ENCODE results near the gene CACNA1H.

CACNA1H gene

DNA sequence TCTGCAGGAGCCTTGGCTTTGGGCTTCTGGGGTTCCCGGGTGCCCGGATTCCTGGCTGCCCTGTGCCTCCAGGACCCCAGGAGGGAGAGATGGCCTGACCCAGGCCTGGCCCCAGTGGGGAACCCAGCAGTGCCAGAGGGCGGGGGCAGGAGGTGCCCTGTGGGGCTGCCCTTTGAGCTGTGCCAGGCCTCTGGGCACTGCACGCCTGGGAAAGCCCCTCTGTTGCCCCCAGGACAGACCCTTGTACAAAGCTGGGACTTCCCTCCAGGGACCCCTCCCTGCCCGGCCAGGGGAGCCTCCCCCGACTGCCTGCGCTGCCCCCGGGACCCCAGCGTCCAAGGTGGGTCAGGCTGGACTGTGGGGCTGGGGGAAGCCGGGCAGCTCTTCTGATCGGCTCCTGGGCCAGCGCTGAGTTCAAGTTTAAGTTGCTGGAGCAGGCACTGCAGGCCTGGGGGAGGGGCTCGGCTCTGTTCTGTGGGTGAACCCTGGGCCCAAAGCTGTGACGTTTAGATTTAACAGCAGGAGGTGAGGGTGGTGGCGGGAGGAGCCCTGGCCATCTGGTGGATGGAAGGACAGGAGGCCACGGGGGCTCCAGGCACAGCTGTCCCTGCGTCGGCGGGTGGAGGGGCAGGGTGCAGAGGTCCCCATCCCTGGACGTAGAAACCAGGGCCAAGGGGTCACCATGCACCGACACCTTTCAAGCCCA, 29.2 kb upstream of the CACNA1H start:
- no peak for DNase-seq

DNA sequence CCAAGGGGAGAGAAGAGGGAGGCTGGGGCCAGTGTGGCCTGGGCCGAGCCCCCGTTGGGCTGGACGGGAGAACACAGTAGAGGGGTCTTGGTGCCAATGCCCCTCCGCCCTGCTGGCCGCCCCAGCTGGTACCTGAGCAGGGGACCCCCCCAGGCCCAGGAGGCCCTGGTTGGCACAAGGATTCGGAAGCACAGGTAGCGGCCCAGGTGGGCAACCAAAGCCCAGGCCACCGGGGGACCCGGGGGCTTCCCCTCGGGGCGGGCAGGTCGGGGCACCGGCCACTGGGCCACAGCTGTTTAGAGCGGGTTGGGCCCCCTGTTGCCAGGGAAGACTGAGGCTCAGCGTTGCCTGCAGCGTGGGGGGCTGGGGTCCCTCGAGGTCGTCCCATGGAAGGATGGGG, 28.6 kb upstream of the CACNA1H start:
- DNase-seq: no peak

DNA sequence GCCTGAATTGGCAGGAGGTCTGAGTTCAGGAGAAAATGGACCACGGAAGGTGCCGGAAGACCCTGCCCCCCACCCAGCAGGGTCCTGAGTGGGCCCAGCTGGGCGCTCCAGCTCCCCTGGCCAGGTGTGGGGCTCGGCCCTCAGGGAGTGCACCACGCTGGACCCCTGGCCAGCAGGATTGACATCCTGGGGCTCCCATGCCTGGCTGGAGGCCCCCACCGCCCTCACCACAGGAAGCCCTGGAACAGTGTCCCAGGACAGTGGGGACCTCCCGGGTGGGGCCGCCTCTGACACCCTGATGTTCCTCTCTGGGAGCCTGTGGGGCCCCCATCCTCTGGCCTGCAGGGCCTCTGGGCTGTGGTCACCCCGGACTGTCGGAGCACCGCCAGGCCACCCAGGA, 28.1 kb upstream of the CACNA1H start:
- DNase-seq: no peak

DNA sequence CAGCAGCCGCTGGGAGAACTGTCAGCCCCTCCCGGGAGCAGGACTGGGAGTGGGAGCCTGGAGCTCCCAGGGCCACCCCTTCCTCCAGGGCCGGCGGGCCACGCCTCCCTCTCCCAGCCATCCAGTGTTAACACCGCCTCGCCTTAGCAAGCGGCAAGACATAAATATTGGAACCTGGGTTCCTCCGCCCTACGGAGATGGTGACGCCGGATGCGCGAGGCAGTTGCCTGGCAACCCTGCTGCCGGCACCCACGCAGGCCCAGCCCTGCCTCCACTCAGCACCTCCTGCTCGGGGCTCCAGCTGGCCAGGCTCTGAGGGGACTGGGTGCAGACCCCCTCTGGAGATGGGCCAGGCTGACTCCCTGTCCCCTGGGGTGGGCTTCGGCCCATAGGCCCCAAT, 27.4 kb upstream of the CACNA1H start:
- no peak for DNase-seq

DNA sequence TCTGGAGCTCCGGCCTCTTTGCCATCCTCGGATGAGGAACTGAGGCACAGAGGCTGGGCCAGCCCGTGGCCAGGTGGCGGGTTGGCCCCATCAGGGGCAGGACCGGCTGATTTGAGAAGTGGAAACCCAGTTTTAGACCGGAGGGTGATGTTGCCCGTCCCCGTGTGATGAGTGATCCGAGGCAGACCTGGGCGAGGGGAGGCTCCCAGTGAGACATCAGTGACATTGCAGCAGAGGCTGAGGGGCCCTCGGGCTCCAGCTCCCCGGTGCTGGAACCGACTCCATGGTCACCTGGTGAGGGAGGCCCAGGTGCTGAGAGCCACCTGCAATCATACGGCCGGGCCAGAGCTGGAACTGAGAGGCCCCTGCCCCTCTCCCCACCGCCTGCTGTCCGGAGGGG, 26.9 kb upstream of the CACNA1H start:
- DNase-seq: no peak

DNA sequence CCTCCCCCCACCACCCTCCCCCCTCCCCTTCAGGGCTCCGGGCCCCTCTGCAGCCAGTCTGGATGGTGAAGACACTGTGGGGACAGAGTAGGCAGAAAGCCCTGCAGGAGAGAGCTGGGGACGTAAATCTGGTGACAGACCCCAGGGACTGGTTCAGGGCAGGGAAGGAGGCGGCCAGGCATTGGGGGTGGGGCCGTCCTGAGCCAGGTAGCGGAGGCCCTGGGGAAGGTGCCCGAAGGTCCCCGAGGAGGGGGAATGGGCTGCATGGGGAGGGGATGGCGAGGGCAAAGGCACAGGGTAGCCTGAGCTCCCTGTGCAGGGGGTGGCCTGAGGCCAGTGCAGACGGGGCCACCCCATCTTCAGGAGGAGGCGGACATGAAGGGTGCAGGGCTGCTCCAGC, 26.3 kb upstream of the CACNA1H start:
- DNase-seq: no peak

DNA sequence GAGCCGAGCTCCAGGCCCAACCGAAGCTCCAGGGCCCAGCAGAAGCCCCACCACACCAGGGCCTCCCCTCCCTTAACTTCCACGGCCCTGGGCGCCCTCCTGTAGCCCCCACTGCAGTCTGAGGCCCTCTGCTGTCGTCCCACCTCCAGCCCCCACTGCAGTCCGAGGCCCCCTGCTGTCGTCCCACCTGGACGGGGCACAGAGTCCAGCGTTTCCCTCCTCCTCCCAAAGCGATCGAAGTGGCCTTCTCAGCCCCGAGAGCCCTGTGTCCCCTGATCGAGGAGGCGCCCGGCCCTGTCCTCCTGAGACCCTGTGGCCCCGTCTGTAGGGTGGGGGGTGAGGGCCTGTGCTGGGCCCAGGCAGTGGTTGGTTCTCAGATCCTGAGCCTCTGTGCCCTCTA, 25.8 kb upstream of the CACNA1H start:
- DNase-seq: no peak

DNA sequence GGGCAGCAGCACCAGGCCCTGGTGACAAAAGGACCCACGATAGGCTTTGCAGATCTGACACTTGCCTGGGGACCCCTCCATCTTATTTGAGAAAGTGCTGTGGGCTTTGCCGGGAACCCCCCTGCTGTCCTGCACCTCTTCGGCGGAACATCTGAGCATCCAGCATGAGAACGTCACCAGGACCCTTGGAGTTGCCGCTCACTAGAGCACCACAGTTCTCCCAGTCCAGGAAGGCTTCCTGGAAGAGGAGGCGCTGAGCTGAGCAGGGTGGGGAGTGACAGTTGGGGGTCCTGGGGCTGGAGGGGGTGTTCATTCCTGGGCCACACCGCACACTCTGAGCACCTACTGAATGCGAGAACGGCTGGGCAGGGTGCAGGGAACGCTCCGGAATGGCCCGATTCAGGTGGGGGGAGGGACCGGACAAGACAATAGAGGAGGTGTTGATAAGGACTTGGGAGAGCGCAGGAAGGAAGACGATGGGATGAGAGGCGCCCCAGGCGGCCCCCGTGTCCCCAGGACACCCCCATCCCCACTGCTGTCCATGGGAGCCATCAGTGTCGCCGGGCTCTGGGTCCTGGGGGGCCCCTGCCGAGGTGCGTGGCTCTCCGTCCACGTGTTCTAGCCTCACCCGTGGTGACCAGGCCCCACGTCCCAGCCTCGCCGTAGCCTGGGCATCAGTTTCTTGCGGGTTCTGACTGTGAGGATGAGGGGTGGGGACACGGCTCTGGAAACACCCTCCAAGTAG, 24.8 kb upstream of the CACNA1H start:
- DNase-seq: no peak

DNA sequence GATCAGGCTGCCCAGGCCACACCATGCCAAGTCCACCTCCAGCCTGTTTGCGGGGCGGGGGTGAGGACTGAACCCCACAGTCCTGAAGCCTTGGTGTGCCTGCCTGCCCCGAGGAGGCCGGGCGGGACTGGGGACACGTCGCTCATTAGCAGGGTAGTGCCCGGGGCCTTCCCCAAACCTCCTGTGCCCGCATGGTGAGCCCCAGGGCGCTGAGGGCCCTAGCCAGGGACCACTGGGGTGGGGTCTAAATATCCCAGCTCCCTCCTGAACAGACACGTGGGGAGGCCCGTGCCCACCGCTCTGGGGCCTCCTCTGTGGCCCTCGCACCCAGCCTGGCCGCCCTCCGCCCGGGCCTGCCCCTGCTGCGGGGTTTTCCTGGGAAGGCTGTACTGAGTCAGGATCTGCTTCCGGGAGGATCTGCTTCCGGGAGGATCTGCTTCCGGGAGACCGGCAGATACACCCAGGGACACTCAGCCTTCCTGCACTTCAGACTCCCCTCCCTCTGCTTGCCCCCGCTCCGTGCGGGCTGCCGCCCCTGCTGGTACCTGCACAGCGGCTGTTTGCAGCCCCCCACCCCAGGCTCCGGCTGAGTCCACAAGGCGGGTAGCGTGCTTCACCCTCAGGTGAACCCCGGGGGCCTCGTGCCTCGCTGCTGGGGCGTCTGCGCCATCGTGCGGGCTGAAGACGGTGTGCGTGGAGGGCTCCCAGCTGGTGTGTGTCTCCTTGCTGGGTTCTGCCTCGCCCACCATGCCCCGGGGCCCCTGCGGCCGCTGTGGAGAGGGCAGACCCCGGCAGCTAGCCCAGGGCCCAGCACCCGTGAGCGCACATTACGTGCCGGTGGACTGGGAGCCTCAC, 23.6 kb upstream of the CACNA1H start:
- no peak for DNase-seq

DNA sequence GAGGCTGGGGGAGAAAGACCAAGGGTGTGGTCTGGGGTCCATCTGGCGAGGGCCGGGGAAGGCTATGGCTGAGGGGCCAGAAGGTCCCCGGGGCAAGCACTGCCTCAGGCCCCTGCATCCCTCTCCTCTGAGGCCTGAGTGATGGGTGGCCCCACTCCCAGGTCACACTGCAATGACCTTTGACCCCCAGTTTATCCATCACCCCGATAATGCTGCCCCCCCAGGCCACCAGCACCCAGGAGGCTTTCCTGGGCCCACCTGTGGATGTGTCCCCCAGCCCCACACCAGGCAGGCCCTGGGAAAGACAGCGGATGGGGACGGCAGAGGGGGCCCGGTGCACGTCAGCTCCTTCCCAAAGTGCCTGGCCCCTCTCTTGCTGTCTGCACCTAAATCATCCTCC, 22.5 kb upstream of the CACNA1H start:
- DNase-seq: no peak

DNA sequence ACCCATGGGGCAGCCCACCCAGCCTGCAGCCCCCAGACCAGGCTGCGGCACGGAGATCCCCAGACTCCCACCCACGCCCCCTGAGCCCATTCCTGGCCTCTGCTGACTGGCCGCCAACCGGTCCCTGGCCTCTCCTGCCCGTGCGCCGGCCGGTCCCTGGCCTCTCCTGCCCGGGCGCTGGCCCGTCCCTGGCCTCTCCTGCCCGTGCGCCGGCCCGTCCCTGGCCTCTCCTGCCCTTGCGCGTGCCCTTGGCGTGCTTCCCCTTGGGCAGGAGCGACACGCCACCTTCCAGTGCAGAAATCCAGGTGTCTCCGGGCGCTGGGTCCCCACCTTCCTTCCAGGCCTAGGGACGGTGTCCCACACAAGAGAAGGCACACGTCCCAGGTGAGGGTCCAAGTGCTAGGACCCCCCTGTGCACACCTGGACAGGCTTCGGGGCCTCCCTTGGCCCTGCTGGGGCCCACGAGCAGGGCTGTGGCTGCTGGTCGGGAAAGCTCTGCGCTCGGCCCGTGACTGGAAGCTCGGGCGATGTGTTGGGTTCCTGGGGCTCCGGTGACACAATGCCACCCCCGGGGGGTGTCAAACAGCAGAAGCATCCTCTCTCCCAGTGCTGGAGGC, 21.4 kb upstream of the CACNA1H start:
- no peak for DNase-seq

DNA sequence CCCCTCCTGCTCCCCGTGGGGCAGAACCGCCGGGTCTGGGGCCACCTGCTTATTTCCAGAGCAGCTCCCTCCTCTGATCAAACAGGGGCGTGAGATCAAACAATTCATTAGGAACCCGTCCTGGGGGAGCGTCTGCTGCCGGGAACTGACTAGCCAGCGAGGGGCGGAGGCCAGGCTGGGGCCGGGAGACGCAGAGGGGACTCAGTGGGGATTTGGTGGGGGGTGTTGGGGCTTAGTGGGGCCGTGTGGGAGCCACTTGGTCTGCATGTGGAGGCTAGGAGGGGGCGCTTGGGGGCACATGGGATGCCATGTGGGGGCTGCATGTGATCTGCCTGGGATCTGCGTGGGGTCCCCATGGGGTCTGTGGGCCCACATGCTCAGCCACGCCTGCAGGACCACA, 20.5 kb upstream of the CACNA1H start:
- no peak for DNase-seq

DNA sequence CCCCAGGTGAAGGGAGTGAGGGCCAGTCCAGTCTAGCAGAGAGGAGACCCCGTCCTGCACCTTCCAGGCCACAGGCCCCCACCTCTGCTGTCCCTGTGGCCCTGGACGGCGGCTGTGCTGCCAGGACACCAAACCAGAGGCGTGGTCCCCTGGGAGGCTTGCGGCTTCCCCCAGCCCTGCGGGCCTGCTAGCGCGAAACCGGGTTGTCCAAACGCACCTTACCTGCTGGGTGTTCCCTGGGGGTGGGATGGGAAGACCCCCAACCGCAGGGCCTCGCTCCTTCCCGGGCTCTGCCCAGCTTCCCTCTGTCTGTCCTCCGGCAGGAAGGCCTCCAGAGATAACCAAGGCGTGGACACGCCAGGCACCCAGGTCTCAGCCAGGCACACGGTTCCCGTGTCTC, 19.6 kb upstream of the CACNA1H start:
- no peak for DNase-seq

DNA sequence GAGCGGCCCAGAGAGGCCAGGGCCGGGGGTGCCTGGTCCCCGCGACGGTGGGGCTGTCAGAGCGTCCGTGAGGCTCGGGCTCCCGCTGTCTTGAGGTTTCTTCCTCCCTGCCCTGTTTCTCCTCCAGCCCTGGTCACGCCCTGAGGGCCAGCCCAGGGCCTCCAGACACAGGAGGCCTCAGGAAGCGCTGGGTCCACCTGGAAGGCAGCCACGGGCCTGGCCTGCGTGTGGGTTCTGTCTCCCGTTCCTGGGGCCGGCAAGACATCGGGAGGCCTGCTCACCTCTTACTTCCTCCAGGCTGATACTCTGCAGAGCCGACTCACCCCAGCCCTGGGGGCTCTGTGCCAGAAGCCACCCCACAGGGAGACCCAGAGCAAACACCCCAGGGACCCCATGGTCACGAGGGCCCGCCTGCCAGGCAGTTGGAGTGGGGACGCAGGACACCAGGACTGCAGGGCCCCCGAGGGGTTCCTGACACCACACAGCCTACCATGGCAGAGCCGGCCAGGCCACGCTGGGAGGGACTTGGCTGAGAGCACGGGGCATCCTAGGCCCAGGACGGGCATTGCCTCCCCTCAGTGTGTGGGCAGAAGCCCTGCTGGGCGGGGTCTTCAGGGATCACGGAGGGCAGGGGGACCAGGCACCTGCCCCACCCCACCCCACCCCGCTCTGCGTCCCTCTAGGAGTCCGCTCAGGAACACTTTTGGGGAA, 18.9 kb upstream of the CACNA1H start:
- no peak for DNase-seq

DNA sequence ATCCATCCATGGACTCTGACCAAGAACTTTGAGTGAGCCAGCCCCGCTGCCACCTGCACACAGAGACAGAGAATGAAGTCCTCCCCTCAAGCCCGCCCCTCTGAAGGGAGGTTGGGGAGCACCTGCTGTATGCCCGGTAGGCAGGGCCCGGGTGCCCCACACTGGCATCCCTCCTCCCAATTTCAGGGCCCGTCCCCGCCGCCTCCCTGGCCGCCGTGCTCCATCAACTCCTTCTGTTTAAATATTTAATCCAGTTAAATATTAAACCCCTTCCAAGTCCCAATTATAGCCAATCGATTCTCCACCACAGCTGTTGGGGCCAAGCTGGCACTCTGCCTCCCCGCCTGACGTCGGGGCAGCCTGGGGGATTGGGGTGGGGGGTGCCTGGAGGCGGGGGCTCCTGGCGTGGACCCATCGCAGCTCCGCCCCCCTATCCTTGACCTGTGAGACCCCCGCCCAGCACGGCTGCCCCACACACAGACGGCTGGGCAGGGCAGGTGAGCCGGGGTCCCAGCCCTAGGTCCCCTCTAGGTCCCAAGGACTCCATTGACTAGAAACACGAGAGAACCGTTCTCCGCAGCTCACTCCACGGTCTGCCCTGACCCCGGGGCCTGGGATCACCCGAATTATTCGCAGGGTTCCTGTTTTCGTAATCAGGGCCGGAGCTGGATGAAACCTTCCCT, 18.0 kb upstream of the CACNA1H start:
- no peak for DNase-seq

DNA sequence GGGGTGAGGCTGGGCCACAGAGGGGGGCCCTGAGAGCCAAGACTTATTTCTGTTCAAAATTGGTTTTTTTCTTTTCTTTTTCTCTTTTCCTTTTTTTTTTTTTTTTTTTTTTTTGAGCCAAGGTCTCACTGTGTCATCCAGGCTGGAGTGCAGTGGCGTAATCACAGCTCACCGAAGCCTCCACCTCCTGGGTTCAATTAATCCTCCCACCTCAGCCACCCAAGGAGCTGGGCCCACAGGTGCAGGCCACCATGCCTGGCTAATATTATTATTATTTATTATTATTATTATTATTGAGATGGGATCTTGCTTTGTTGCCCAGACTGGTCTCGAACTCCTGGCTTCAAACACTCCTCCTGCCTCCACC, 17.5 kb upstream of the CACNA1H start:
- no peak for DNase-seq

DNA sequence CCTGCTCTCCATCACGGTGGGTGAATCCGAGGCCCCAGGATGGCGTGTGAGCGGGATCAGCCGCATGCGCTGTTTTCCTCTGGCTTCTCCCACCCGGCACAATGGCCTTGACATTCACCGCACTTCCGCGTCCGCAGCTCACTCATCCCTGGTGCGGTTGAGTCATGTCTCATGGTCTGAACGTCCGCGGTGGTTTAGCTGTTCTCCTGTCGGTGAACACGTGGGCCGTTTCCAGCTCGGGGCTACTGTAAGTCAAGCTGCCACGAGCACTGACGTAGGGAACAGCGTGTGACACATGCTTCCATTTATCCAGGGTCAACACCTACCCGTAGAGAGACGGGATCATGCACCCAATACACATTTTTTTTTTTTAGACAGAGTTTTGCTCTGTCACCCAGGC, 15.3 kb upstream of the CACNA1H start:
- no peak for DNase-seq

DNA sequence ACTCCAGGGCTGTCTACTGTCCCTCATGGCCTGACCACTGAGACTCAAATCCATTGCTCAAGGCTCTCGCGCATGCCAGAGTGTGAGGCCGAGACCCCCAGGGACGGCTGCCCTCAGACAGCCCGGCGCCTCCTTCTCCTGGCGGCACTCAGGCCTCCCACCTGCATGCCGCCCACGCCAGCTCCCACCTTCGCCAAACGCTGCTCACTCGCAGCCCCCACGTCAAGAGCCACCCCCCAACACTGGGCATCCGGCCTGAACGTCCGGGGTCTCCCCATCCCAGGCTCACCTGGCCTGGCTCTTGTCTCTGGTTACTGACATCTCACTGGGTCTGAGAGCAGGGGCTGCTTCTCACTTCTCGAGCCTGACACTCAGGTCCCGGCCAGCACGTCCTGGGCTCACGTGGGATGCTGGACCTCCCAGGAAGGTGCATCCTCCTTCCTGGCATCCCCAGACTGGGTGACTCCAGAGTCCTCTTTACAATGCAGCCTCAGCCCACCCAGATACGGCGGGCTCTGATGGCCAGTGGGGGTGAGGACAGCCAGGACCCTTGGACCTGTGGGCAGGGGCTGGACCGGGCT, 12.2 kb upstream of the CACNA1H start:
- no peak for DNase-seq

DNA sequence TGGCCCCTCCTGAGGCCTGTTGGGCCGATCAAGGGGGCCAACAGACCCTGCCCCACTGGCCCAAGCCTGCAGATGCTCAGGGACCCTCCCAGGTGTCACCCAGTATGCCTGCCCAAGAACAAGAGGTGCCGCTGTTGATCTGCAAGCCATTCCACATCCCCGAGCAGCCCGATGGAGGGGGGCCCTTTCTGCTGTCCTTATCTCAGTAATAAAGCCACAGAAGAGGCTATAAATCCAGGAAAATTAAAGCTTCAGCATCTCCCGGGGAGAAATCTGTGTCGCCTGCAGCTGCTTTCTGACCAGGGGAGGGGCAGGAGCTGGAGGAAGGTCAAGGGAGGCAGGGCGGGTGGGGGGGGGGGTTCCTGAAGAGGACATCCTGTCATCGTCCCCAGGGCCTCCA, 11.7 kb upstream of the CACNA1H start:
- no peak for DNase-seq

DNA sequence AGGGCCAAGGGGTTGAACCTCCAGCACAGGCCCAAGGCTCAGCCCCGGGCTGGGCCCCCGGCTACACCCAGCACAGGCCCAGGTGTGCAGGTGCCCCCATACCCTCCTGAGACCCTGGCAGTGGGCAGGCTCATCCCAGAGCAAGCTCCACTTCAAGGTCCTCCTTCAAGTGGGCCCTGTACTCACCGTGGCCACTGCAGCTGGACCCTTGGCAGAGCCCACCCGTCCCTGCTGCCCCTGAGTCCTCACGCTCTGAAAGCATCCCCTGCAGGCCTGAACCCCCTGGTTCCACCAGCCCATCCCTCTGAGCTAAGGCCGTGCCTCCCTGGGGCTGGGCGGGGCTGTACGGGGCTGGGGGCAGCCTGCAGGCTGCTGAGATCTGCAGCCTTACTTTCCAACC, 11.2 kb upstream of the CACNA1H start:
- no peak for DNase-seq

DNA sequence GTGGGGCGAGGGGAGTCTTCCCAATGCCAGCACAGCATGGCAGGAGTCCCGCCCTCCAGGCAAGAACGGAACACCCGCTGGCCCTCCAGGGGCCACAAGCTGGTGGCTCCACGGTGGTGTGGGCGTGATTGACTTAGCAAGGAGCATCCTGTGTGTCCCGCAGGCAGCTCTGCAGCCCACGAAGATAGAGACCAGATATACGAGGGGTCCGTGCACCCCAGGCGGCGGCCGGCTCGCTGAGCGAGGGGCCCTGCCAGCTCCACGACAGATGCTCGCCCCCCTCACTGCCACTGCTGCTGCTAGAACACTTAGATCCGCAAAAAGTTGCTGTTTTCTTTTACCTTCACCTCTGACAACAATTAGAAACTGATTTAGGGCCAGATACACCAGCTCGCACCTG, 10.0 kb upstream of the CACNA1H start:
- DNase-seq: no peak
